ENCODE measurements around the gene H2AZ2. TPM values are rescaled to one million over a fixed set of nuclear protein-coding genes. Genes with fewer than 3 reads are reported as not detected.

The H2AZ2 gene
- total RNA-seq, 1 experiment from 2014 or later, result 354 TPM

GRCh38 chr7:44854644-44855364, 6.9 kb upstream of the H2AZ2 start:
- H2AFZ ChIP-seq, result no peak overlapping the region
- H3K4me3 ChIP-seq, result no peak overlapping the region
- BruUV-seq (replicated peaks), result no TSS peak
- H3F3A ChIP-seq (ENCODE audit: insufficient read depth, low read depth), result peaks cover 18% of the 10 kb centered on the region
- no peaks in the 10 kb centered on the region for H3K36me3 ChIP-seq (ENCODE audit: low read depth)
- TF ChIP-seq EZH2 (IDR thresholded peaks at IDR 0.05; ENCODE audit: low read depth), result no peak
- TF ChIP-seq CTCF (conservative IDR thresholded peaks at IDR 0.05), result no peak
- no peaks in the 10 kb centered on the region for H3K9me3 ChIP-seq (ENCODE audit: insufficient read depth, low read depth)
- ChIA-PET POLR2A (ENCODE audit: unreplicated experiment) (interaction anchor here (0.7 kb wide), 2 partner anchors 56 to 74 kb away, joined by 4 read pairs; no protein-coding TSS in a partner anchor), CTCF (no interaction called here)
- H3K4me1 ChIP-seq (replicated peaks; ENCODE audit: insufficient read depth), result no peaks in the 10 kb centered on the region; the same call in 1 of the 2 replicates
- no peaks in the 10 kb centered on the region for H4K20me1 ChIP-seq (ENCODE audit: insufficient read depth)
- H3K27ac ChIP-seq, result no peak overlapping the region
- no peaks in the 10 kb centered on the region for H3K9me2 ChIP-seq (ENCODE audit: insufficient read depth)
- no peaks in the 10 kb centered on the region for H3K79me2 ChIP-seq (ENCODE audit: low read depth)
- intact Hi-C loops (cut with micrococcal nuclease; ENCODE audit: unreplicated experiment), result loop anchor here (10.0 kb wide), 2 partner anchors 130 to 410 kb away; no protein-coding TSS in a partner anchor
- H3K27me3 ChIP-seq (ENCODE audit: insufficient read depth, low read depth), result no peaks in the 10 kb centered on the region
- no peak for DNase-seq
- H3K4me2 ChIP-seq, result no peak overlapping the region

DNA sequence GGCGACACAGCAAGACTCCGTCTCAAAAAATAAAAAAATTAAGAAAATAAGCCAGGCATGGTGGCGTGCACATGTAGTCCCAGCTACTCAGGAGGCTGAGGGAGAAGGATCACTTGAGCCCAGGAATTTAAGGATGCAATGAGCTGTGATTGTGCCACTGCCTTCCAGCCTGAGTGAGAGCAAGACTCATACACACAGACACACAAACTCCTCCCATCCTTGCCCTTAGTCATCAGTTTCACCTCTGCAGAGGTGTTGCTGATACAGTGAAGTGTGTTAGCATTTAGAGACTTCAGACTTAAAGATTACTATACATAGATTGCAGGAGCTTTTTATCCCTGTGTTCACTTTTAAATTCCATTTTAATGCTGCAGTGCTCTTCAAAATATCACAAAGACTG, 5.5 kb upstream of the H2AZ2 start:
- peaks cover 6% of the 10 kb centered on the region for H3K4me1 ChIP-seq (replicated peaks; ENCODE audit: insufficient read depth)
- H3K9me3 ChIP-seq (ENCODE audit: insufficient read depth, low read depth), result no peaks in the 10 kb centered on the region
- no peaks in the 10 kb centered on the region for H3K36me3 ChIP-seq (ENCODE audit: low read depth)
- no peak overlapping the region for H3K4me3 ChIP-seq
- no TSS peak for BruUV-seq (replicated peaks)
- peaks cover 32% of the 10 kb centered on the region for H3F3A ChIP-seq (ENCODE audit: insufficient read depth, low read depth)
- ChIA-PET CTCF (interaction anchor here (0.6 kb wide), 1 partner anchor 60 kb away, joined by 3 read pairs; no protein-coding TSS in a partner anchor), POLR2A (ENCODE audit: unreplicated experiment) (no interaction called here)
- no peaks in the 10 kb centered on the region for H4K20me1 ChIP-seq (ENCODE audit: insufficient read depth)
- H3K4me2 ChIP-seq, result no peak overlapping the region
- H3K27me3 ChIP-seq (ENCODE audit: insufficient read depth, low read depth), result no peaks in the 10 kb centered on the region
- no peak for TF ChIP-seq CTCF (conservative IDR thresholded peaks at IDR 0.05)
- no peak for TF ChIP-seq EZH2 (IDR thresholded peaks at IDR 0.05; ENCODE audit: low read depth)
- peak in 1 of 2 experiments; percentile 65 for DNase-seq
- no peak overlapping the region for H3K27ac ChIP-seq
- H3K79me2 ChIP-seq (ENCODE audit: low read depth), result peaks cover 8% of the 10 kb centered on the region; the same call in 1 of the 2 replicates
- intact Hi-C loops (cut with micrococcal nuclease; ENCODE audit: unreplicated experiment), result loop anchor here (10.0 kb wide), 2 partner anchors 131 to 411 kb away; no protein-coding TSS in a partner anchor
- no peak overlapping the region for H2AFZ ChIP-seq
- H3K9me2 ChIP-seq (ENCODE audit: insufficient read depth), result no peaks in the 10 kb centered on the region

DNA sequence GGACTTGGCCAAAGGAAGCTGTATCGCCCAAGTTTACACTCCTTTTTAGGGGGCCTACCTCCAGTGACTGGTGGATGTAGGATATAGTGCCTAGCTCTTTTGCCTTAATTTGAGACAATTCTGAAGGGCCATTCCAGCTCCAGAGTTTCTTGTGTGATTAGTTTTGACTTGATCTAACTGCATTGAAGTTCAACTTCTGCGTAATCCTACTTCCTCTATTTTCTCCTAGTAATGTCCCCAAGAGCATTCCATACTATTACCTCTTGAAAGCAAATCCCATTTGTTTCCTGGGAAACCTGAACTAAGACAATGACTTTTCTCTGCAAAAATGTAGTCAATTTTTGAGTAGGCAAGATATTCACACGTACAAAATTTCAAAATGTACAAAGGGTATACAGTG, 4.7 kb upstream of the H2AZ2 start:
- Histone ChIP-seq H3K36me3 (ENCODE audit: low read depth) (no peaks in the 10 kb centered on the region), H3K4me3 (no peak overlapping the region), H3K9me3 (ENCODE audit: insufficient read depth, low read depth) (no peaks in the 10 kb centered on the region), H3K4me1 (replicated peaks; ENCODE audit: insufficient read depth) (peaks cover 6% of the 10 kb centered on the region), H4K20me1 (ENCODE audit: insufficient read depth) (no peaks in the 10 kb centered on the region), H3K27me3 (ENCODE audit: insufficient read depth, low read depth) (no peaks in the 10 kb centered on the region), H3K27ac (no peak overlapping the region), H2AFZ (no peak overlapping the region), H3K79me2 (ENCODE audit: low read depth) (peaks cover 8% of the 10 kb centered on the region; the same call in 1 of the 2 replicates), H3F3A (ENCODE audit: insufficient read depth, low read depth) (peaks cover 27% of the 10 kb centered on the region), H3K4me2 (no peak overlapping the region), H3K9me2 (ENCODE audit: insufficient read depth) (no peaks in the 10 kb centered on the region)
- POLR2A ChIA-PET (ENCODE audit: unreplicated experiment), result no interaction called here
- TF ChIP-seq CTCF (conservative IDR thresholded peaks at IDR 0.05) (no peak), EZH2 (IDR thresholded peaks at IDR 0.05; ENCODE audit: low read depth) (no peak)
- BruUV-seq (replicated peaks), result no TSS peak
- CTCF ChIA-PET, result no interaction called here
- no peak for DNase-seq
- intact Hi-C loops (cut with micrococcal nuclease; ENCODE audit: unreplicated experiment), result loop anchor here (10.0 kb wide), 2 partner anchors 132 to 412 kb away; no protein-coding TSS in a partner anchor

Data from PC-9 (cell line).